Measurements from ENCODE around the gene MARS1. TPM values are rescaled to one million over a fixed set of nuclear protein-coding genes. Genes with fewer than 3 reads are reported as not detected.
A peak's percentile ranks its signal among the peaks of the same experiment; 100 is the strongest.
"Not testable (repeated sequence)": the region's sequence is repeated elsewhere in the genome, so short reads cannot be mapped to it uniquely, and the experiment has no call there.

The MARS1 gene
- total RNA-seq, 1 donor from 2014 or later, result 73.1 TPM

DNA sequence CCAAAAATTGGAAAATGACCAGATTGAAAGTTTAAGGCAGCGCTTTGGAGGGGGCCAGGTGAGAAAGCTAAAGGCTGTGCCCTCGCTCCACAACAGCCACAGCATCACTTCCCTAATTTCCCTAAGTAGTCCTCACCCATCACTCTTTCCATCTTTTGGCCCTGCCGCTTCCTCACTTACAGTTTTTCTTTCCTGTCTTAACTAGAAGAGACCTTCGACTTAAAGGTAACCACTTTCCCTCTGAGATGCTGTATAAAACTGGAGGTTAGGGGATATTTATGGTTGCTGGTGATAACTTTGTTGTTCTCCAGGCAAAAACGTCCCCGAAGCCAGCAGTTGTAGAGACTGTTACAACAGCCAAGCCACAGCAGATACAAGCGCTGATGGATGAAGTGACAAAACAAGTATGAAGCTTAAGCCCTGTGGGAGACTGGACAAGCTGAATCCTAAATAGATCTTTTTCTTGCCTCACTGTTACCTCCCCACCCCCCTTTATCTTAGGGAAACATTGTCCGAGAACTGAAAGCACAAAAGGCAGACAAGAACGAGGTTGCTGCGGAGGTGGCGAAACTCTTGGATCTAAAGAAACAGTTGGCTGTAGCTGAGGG, 28.2 kb downstream of the MARS1 start:
- DNase-seq, result no peak
- H3K27me3 ChIP-seq (ENCODE audit: low read depth), result no peaks in the 10 kb centered on the region
- intact Hi-C loops (cut with micrococcal nuclease), result no loop called here
- TF ChIP-seq, protein P1, sequence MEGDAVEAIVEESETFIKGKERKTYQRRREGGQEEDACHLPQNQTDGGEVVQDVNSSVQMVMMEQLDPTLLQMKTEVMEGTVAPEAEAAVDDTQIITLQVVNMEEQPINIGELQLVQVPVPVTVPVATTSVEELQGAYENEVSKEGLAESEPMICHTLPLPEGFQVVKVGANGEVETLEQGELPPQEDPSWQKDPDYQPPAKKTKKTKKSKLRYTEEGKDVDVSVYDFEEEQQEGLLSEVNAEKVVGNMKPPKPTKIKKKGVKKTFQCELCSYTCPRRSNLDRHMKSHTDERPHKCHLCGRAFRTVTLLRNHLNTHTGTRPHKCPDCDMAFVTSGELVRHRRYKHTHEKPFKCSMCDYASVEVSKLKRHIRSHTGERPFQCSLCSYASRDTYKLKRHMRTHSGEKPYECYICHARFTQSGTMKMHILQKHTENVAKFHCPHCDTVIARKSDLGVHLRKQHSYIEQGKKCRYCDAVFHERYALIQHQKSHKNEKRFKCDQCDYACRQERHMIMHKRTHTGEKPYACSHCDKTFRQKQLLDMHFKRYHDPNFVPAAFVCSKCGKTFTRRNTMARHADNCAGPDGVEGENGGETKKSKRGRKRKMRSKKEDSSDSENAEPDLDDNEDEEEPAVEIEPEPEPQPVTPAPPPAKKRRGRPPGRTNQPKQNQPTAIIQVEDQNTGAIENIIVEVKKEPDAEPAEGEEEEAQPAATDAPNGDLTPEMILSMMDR (IDR thresholded peaks at IDR 0.05; ENCODE audit: borderline replicate concordance), result no peak
- no peaks in the 10 kb centered on the region for H3K9me3 ChIP-seq (replicated peaks)
- peaks cover 70% of the 10 kb centered on the region for H3K36me3 ChIP-seq
- no peak overlapping the region for H3K4me3 ChIP-seq
- H3K27ac ChIP-seq (replicated peaks), result peak overlapping the region; percentile 100
- H3K4me1 ChIP-seq, result peaks cover 51% of the 10 kb centered on the region

DNA sequence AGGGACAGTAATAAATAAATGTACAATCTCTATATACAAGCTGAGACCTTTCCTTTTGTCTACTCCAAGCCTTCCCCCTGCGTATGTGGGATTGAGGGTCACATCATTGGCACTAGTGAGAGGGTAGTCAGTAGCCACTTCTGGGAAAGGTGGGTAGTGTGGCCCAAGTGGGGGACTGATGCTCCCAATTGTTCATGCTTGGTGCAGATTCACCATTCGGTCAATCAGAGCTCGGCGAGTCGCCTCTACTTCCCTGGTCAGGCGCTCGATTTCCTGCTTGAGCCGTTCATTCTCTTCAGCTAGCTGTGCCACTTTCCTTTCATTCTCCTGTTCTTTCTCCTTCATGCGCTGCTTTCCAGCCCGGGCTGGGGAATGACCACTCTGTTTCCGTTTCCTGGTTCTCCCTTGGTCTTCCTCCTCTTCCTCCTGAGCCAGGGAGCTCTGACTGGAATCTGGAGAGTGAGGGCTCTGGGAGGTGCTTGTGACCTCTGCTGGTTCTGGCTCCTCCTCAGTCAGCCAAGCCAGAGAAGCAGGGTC, 28.8 kb downstream of the MARS1 start:
- peak overlapping the region; percentile 93 for H3K4me3 ChIP-seq
- TF ChIP-seq, protein P1 (IDR thresholded peaks at IDR 0.05; ENCODE audit: borderline replicate concordance), result no peak
- no peaks in the 10 kb centered on the region for H3K9me3 ChIP-seq (replicated peaks)
- H3K4me1 ChIP-seq, result peaks cover 57% of the 10 kb centered on the region
- no peak for DNase-seq
- intact Hi-C loops (cut with micrococcal nuclease), result no loop called here
- H3K36me3 ChIP-seq, result peaks cover 64% of the 10 kb centered on the region
- peak overlapping the region; percentile 100 for H3K27ac ChIP-seq (replicated peaks)
- no peaks in the 10 kb centered on the region for H3K27me3 ChIP-seq (ENCODE audit: low read depth)

DNA sequence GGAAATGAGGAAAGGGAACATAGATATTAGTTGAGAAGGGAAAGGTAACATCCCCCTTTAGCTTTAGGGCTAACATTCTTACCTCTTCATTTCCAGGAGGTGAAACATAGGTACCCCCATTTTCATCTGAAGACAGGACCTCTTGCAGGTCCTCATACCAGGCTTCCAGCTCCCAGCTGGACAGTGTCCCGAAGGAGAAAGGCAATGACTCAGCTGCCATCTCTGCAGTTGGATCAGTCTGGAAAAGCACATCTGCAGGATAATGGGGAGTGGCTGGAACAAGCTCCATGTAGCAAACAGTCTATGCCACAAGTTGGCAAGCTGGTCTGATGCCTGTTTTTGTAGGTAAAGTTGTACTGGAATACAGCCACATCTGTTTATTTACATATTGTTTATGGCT, 29.3 kb downstream of the MARS1 start:
- intact Hi-C loops (cut with micrococcal nuclease), result no loop called here
- TF ChIP-seq, protein P1 (IDR thresholded peaks at IDR 0.05; ENCODE audit: borderline replicate concordance), result no peak
- Histone ChIP-seq H3K27me3 (ENCODE audit: low read depth) (no peaks in the 10 kb centered on the region), H3K4me3 (peak overlapping the region; percentile 93), H3K9me3 (replicated peaks) (no peaks in the 10 kb centered on the region), H3K36me3 (peaks cover 59% of the 10 kb centered on the region), H3K27ac (replicated peaks) (peak overlapping the region; percentile 100), H3K4me1 (peaks cover 62% of the 10 kb centered on the region)
- no peak for DNase-seq

DNA sequence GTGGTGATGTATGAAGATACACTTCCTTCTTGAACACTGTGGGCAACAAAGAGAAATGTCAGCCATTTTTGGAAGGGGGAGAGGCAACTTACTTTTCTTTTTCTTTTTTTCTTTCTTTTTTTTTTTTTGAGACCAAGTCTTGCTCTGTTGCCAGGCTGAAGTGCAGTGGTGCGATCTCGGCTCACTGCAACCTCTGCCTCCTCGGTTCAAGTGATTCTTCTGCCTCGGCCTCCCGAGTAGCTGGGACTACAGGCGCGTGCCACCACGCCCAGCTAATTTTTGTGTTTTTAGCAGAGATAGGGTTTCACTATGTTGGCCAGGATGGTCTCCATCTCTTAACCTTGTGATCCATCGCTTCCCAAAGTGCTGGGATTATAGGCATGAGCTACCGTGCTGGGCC, 29.9 kb downstream of the MARS1 start:
- DNase-seq; H3K9me3 ChIP-seq (replicated peaks); intact Hi-C loops (cut with micrococcal nuclease); H3K27me3 ChIP-seq (ENCODE audit: low read depth): not testable (repeated sequence)
- peaks cover 63% of the 10 kb centered on the region for H3K4me1 ChIP-seq
- peak overlapping the region; percentile 100 for H3K27ac ChIP-seq (replicated peaks)
- H3K36me3 ChIP-seq, result peaks cover 54% of the 10 kb centered on the region
- H3K4me3 ChIP-seq, result peak overlapping the region; percentile 93

- DNase-seq, result no peak
- TF ChIP-seq, protein P1 (IDR thresholded peaks at IDR 0.05; ENCODE audit: borderline replicate concordance), result no peak
- no peaks in the 10 kb centered on the region for H3K9me3 ChIP-seq (replicated peaks)
- H3K36me3 ChIP-seq, result peaks cover 48% of the 10 kb centered on the region
- H3K4me1 ChIP-seq, result peaks cover 66% of the 10 kb centered on the region
- peak overlapping the region; percentile 100 for H3K27ac ChIP-seq (replicated peaks)
- no peaks in the 10 kb centered on the region for H3K27me3 ChIP-seq (ENCODE audit: low read depth)
- intact Hi-C loops (cut with micrococcal nuclease), result no loop called here
- H3K4me3 ChIP-seq, result peak overlapping the region; percentile 93
These were observed 30.5 kb downstream of the MARS1 start for GRCh38 chr12:57518176-57518919.

All from left ventricle myocardium inferior (tissue), 1 donor.